HEK293 (cell line): ENCODE data around the gene PARD3.

Source experiments
- CTCF ChIA-PET: fragments of 350-600 bp; formaldehyde crosslinking; extraction: SDS; loops from one replicate; lab custom pipeline; 2021; ENCODE audit warnings: antibody characterized with exemption; lab: Yijun Ruan, JAX
- POLR2A ChIA-PET: fragments of 300-600 bp; formaldehyde crosslinking; extraction: SDS; loops from one replicate; lab custom pipeline; 2020; ENCODE audit warnings: antibody characterized with exemption, inconsistent platforms; lab: Yijun Ruan, JAX
- H3K27ac ChIP-seq: fragments of 200-500 bp; sonication (Bioruptor generic); 2 replicates; pipeline ENCODE4 v1.5.1; 2014; ENCODE audit warnings: low read depth, low read length, control low read depth, inconsistent platforms; ENCODE audit errors: extremely low read depth
- H3K36me3 ChIP-seq, 2 experiments: fragments of 200-500 bp in 1 of 2; sonication (Bioruptor generic) in 1 of 2; 1 replicate in 1 of 2; 2 replicates in 1 of 2; pipeline ENCODE4 v1.5.1; 2014 to 2017; ENCODE audit warnings: inconsistent platforms in 2 of 2, low read length in 2 of 2; ENCODE audit not compliant: control insufficient read depth in 2 of 2, insufficient read depth in 1 of 2
- H3K4me1 ChIP-seq: fragments of 200-500 bp; sonication (Bioruptor generic); 2 replicates; pipeline ENCODE4 v1.5.1; 2014; ENCODE audit warnings: mild to moderate bottlenecking, low read length, inconsistent platforms; ENCODE audit not compliant: control insufficient read depth, insufficient read depth
- H3K4me3 ChIP-seq: 2 replicates; pipeline ENCODE4 v1.5.1; 2011; ENCODE audit warnings: low read depth, mild to moderate bottlenecking, control low read depth, low read length, moderate library complexity
- H3K9me3 ChIP-seq: fragments of 200-500 bp; sonication (Bioruptor generic); 2 replicates; pipeline ENCODE4 v1.5.1; 2014; ENCODE audit warnings: low read depth, low read length, inconsistent platforms; ENCODE audit not compliant: control insufficient read depth, insufficient read depth
- EGR2 ChIP-seq: fragments of 450-650 bp; formaldehyde crosslinking; IDR thresholded peaks from 2 replicates; pipeline ENCODE4 v1.5.1; 2016; ENCODE audit warnings: low read depth, missing biosample characterization, missing genetic modification characterization
- KLF9 ChIP-seq: fragments of 450-650 bp; formaldehyde crosslinking; IDR thresholded peaks from 2 replicates; pipeline ENCODE4 v1.5.1; 2016; ENCODE audit warnings: missing biosample characterization, missing genetic modification characterization, low read depth
- PBX3 ChIP-seq: sonication (generic); formaldehyde crosslinking; IDR thresholded peaks from 2 replicates; pipeline ENCODE4 v1.8.1; 2022; ENCODE audit warnings: mild to moderate bottlenecking, moderate library complexity, missing genetic modification reagents
- PRDM1 ChIP-seq: fragments of 450-650 bp; formaldehyde crosslinking; IDR thresholded peaks from 2 replicates; pipeline ENCODE4; 2016; ENCODE audit warnings: missing biosample characterization, missing genetic modification characterization
- SETDB1 ChIP-seq: IDR thresholded peaks from one replicate; pipeline ENCODE4 v1.6.1; 2017; ENCODE audit warnings: mild to moderate bottlenecking, low read length, moderate library complexity, mixed read lengths; ENCODE audit not compliant: insufficient read length
- ZBTB49 ChIP-seq: fragments of 450-650 bp; formaldehyde crosslinking; IDR thresholded peaks from 2 replicates; pipeline ENCODE4 v1.5.1; 2016; ENCODE audit warnings: missing biosample characterization, missing genetic modification characterization, low read depth
- ZNF138 ChIP-seq: fragments of 450-650 bp; formaldehyde crosslinking; IDR thresholded peaks from 2 replicates; pipeline ENCODE4 v1.5.1; 2016; ENCODE audit warnings: missing biosample characterization, missing genetic modification characterization, borderline replicate concordance
- ZNF223 ChIP-seq: fragments of 450-650 bp; formaldehyde crosslinking; IDR thresholded peaks from 2 replicates; pipeline ENCODE4 v1.5.1; 2016; ENCODE audit warnings: missing biosample characterization, missing genetic modification characterization
- ZNF239 ChIP-seq: fragments of 450-650 bp; formaldehyde crosslinking; IDR thresholded peaks from 2 replicates; pipeline ENCODE4 v1.5.1; 2016; ENCODE audit warnings: missing biosample characterization, missing genetic modification characterization
- ZNF24 ChIP-seq: fragments of 450-650 bp; formaldehyde crosslinking; IDR thresholded peaks from 2 replicates; pipeline ENCODE4 v1.5.1; 2016; ENCODE audit warnings: missing biosample characterization, missing genetic modification characterization
- ZNF266 ChIP-seq: fragments of 450-650 bp; formaldehyde crosslinking; IDR thresholded peaks from 2 replicates; pipeline ENCODE4 v1.5.1; 2016; ENCODE audit warnings: missing biosample characterization, missing genetic modification characterization, low read depth
- ZNF354C ChIP-seq: fragments of 450-650 bp; formaldehyde crosslinking; IDR thresholded peaks from 2 replicates; pipeline ENCODE4 v1.5.1; 2016; ENCODE audit warnings: missing biosample characterization, missing genetic modification characterization, low read depth, borderline replicate concordance
- ZNF433 ChIP-seq: fragments of 450-650 bp; formaldehyde crosslinking; IDR thresholded peaks from 2 replicates; pipeline ENCODE4 v1.5.1; 2016; ENCODE audit warnings: missing biosample characterization, missing genetic modification characterization, low read depth
- ZNF548 ChIP-seq: fragments of 450-650 bp; formaldehyde crosslinking; IDR thresholded peaks from 2 replicates; pipeline ENCODE4 v1.5.1; 2016; ENCODE audit warnings: missing biosample characterization, missing genetic modification characterization
- ZNF621 ChIP-seq: fragments of 450-650 bp; formaldehyde crosslinking; IDR thresholded peaks from 2 replicates; pipeline ENCODE4 v1.5.1; 2017; ENCODE audit warnings: missing biosample characterization, missing genetic modification characterization
- ZXDB ChIP-seq: fragments of 450-650 bp; formaldehyde crosslinking; IDR thresholded peaks from 2 replicates; pipeline ENCODE4 v1.5.1; 2016; ENCODE audit warnings: missing biosample characterization, missing genetic modification characterization
- TF ChIP-seq, protein P1 (sequence below): fragments of 450-650 bp; formaldehyde crosslinking; IDR thresholded peaks from 2 replicates; pipeline ENCODE4 v1.5.1; 2016; ENCODE audit warnings: missing biosample characterization, missing genetic modification characterization

PARD3 gene

DNA sequence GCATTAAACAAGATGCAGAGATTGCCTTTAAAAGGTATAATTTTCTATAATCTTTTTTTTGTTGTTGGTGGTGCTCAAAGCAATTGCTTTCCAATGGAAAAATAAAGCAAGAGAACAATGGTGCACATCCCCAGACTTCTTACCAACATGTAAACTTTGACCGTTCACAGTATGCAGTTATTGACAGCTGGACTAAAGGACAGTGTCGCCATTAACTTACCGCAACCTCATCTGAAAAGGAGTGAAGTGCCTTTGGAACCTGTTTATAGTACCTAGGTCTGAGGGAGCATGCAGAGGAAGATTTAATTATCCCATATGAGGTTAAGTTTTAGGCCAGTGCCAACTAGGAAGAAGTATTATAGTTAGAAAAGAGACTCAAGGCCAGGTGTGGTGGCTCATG lies 654.5 kb downstream of the PARD3 start:
- POLR2A ChIA-PET = no interaction called here
- Histone ChIP-seq H3K36me3 (no peaks in the 10 kb centered on the region), H3K4me3 (no peak overlapping the region)

DNA sequence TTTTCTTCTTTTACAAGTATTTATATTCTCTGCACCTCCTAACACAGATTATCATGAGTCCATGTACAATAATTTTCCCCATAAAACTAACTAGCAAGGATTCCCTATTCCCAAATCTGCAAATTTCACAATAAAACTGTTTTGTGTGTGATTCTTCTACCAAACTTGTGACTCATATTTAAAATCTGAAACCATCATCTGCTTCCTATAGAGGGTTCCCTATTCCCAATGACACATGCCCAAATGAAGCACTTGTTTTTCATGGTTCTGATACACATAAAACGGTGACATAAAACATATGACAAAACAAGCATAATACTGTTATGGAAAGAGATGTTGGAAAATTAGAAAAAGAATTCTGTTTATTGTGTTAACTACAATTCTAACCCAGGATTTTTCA lies 657.6 kb downstream of the PARD3 start:
- Histone ChIP-seq H3K27ac (no peak overlapping the region), H3K9me3 (no peaks in the 10 kb centered on the region), H3K4me3 (no peak overlapping the region), H3K36me3 (no peaks in the 10 kb centered on the region), H3K4me1 (no peaks in the 10 kb centered on the region)
- ChIA-PET CTCF (no interaction called here), POLR2A (no interaction called here)
- TF ChIP-seq ZNF621 (tag by site-specific recombination) (no peak), ZNF266 (no peak), ZNF354C (tag by site-specific recombination) (no peak), ZXDB (tag by site-specific recombination) (no peak), SETDB1 (no peak), ZNF239 (tag by site-specific recombination) (no peak), ZNF24 (tag by site-specific recombination) (no peak), ZNF138 (tag by site-specific recombination) (no peak), PBX3 (CRISPR knock-in tag) (no peak)
- TF ChIP-seq, protein P1, sequence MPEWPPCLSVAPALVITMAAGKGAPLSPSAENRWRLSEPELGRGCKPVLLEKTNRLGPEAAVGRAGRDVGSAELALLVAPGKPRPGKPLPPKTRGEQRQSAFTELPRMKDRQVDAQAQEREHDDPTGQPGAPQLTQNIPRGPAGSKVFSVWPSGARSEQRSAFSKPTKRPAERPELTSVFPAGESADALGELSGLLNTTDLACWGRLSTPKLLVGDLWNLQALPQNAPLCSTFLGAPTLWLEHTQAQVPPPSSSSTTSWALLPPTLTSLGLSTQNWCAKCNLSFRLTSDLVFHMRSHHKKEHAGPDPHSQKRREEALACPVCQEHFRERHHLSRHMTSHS (tag by site-specific recombination) = no peak

More for the DNA sequence above, 654.5 kb downstream of the PARD3 start:
- CTCF ChIA-PET = no interaction called here
- Histone ChIP-seq H3K9me3 (no peaks in the 10 kb centered on the region), H3K27ac (no peak overlapping the region), H3K4me1 (no peaks in the 10 kb centered on the region)
- TF ChIP-seq KLF9 (tag by site-specific recombination) (no peak), ZNF548 (no peak), EGR2 (tag by site-specific recombination) (no peak), ZBTB49 (tag by site-specific recombination) (no peak), ZNF223 (tag by site-specific recombination) (no peak), PBX3 (CRISPR knock-in tag) (no peak), ZNF433 (tag by site-specific recombination) (no peak), PRDM1 (tag by site-specific recombination) (no peak)
